ENCODE results near the gene KRABD2.

KRABD2 gene

GRCh38 chr17:8372422-8372821 is 4.1 kb downstream of the KRABD2 start:
- Histone ChIP-seq H4K20me1 (ENCODE audit: control insufficient read depth, insufficient read depth, low read depth, low read length) (no peaks in the 10 kb centered on the region), H3K9me3 (ENCODE audit: control insufficient read depth, insufficient read depth, low read length) (no peaks in the 10 kb centered on the region), H3K27ac (ENCODE audit: low read depth, low read length) (no peak overlapping the region), H3K4me2 (ENCODE audit: low read length) (no peak overlapping the region), H3K4me3 (ENCODE audit: low read length) (no peak overlapping the region), H3F3A (ENCODE audit: control insufficient read depth, insufficient read depth) (peaks cover 15% of the 10 kb centered on the region), H3K9me2 (replicated peaks; ENCODE audit: control insufficient read depth, low read length) (no peaks in the 10 kb centered on the region), H3K36me3 (ENCODE audit: control insufficient read depth, low read length) (peaks cover 26% of the 10 kb centered on the region), H3K27me3 (ENCODE audit: control insufficient read depth, low read length) (no peaks in the 10 kb centered on the region), H3K4me1 (ENCODE audit: control insufficient read depth, low read length) (peaks cover 19% of the 10 kb centered on the region), H3K79me2 (ENCODE audit: control insufficient read depth, low read length) (0 out of 2 replicates have a peak, but pooled peaks cover 3% of the 10 kb centered on the region)
- TF ChIP-seq CTCF (IDR thresholded peaks at IDR 0.05; ENCODE audit: low read depth, low read length, poor library complexity, severe bottlenecking) (no peak), EZH2phosphoT487 (IDR thresholded peaks at IDR 0.05; ENCODE audit: borderline replicate concordance, low read length) (no peak)

GRCh38 chr17:8371786-8372185 is 4.7 kb downstream of the KRABD2 start:
- Histone ChIP-seq H4K20me1 (ENCODE audit: control insufficient read depth, insufficient read depth, low read depth, low read length) (no peaks in the 10 kb centered on the region), H3K4me1 (ENCODE audit: control insufficient read depth, low read length) (peaks cover 14% of the 10 kb centered on the region), H3K4me2 (ENCODE audit: low read length) (no peak overlapping the region), H3K36me3 (ENCODE audit: control insufficient read depth, low read length) (peaks cover 20% of the 10 kb centered on the region), H3F3A (ENCODE audit: control insufficient read depth, insufficient read depth) (peaks cover 9% of the 10 kb centered on the region), H3K4me3 (ENCODE audit: low read length) (no peak overlapping the region), H3K9me2 (replicated peaks; ENCODE audit: control insufficient read depth, low read length) (no peaks in the 10 kb centered on the region), H3K79me2 (ENCODE audit: control insufficient read depth, low read length) (0 out of 2 replicates have a peak, but pooled peaks cover 3% of the 10 kb centered on the region), H3K9me3 (ENCODE audit: control insufficient read depth, insufficient read depth, low read length) (no peaks in the 10 kb centered on the region), H3K27me3 (ENCODE audit: control insufficient read depth, low read length) (no peaks in the 10 kb centered on the region), H3K27ac (ENCODE audit: low read depth, low read length) (no peak overlapping the region)
- no peak for TF ChIP-seq CTCF (IDR thresholded peaks at IDR 0.05; ENCODE audit: low read depth, low read length, poor library complexity, severe bottlenecking)
- TF ChIP-seq EZH2phosphoT487 (IDR thresholded peaks at IDR 0.05; ENCODE audit: borderline replicate concordance, low read length) = no peak

- no peaks in the 10 kb centered on the region for H3F3A ChIP-seq (ENCODE audit: control insufficient read depth, insufficient read depth)
- no peak overlapping the region for H3K4me3 ChIP-seq (ENCODE audit: low read length)
- peaks cover 4% of the 10 kb centered on the region; the same call in 1 of the 2 replicates for H3K4me1 ChIP-seq (ENCODE audit: control insufficient read depth, low read length)
- H3K9me3 ChIP-seq (ENCODE audit: control insufficient read depth, insufficient read depth, low read length) = no peaks in the 10 kb centered on the region
- H3K27me3 ChIP-seq (ENCODE audit: control insufficient read depth, low read length) = no peaks in the 10 kb centered on the region
- TF ChIP-seq CTCF (IDR thresholded peaks at IDR 0.05; ENCODE audit: low read depth, low read length, poor library complexity, severe bottlenecking) (no peak), EZH2phosphoT487 (IDR thresholded peaks at IDR 0.05; ENCODE audit: borderline replicate concordance, low read length) (no peak)
- H3K36me3 ChIP-seq (ENCODE audit: control insufficient read depth, low read length) = peaks cover 3% of the 10 kb centered on the region; the same call in 1 of the 2 replicates
- H3K27ac ChIP-seq (ENCODE audit: low read depth, low read length) = no peak overlapping the region
- H3K79me2 ChIP-seq (ENCODE audit: control insufficient read depth, low read length) = no peaks in the 10 kb centered on the region
- no peak overlapping the region for H3K4me2 ChIP-seq (ENCODE audit: low read length)
- no peaks in the 10 kb centered on the region for H4K20me1 ChIP-seq (ENCODE audit: control insufficient read depth, insufficient read depth, low read depth, low read length)
- no peaks in the 10 kb centered on the region for H3K9me2 ChIP-seq (replicated peaks; ENCODE audit: control insufficient read depth, low read length)
Measured at GRCh38 chr17:8369944-8370343, 6.6 kb downstream of the KRABD2 start.
